Measurements from ENCODE around the gene CAPN9. TPM values are rescaled to one million over a fixed set of nuclear protein-coding genes. Genes with fewer than 3 reads are reported as not detected.
"Not testable (repeated sequence)": the region's sequence is repeated elsewhere in the genome, so short reads cannot be mapped to it uniquely, and the experiment has no call there.

The CAPN9 gene, protein sequence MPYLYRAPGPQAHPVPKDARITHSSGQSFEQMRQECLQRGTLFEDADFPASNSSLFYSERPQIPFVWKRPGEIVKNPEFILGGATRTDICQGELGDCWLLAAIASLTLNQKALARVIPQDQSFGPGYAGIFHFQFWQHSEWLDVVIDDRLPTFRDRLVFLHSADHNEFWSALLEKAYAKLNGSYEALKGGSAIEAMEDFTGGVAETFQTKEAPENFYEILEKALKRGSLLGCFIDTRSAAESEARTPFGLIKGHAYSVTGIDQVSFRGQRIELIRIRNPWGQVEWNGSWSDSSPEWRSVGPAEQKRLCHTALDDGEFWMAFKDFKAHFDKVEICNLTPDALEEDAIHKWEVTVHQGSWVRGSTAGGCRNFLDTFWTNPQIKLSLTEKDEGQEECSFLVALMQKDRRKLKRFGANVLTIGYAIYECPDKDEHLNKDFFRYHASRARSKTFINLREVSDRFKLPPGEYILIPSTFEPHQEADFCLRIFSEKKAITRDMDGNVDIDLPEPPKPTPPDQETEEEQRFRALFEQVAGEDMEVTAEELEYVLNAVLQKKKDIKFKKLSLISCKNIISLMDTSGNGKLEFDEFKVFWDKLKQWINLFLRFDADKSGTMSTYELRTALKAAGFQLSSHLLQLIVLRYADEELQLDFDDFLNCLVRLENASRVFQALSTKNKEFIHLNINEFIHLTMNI
- 0.14 TPM for total RNA-seq
- long read RNA-seq: 0 reads

GRCh38 chr1:230747127-230747730 is at the start of gene CAPN9:
Gene CAPN9, plus strand, starts transcription at chr1:230747388. Its CDS starts 109 bp downstream, at chr1:230747497.
- no peaks in the 10 kb centered on the region for H3K27me3 ChIP-seq (ENCODE audit: low read depth)
- H3K4me1 ChIP-seq: peaks cover 4% of the 10 kb centered on the region
- TF ChIP-seq CTCF (IDR thresholded peaks at IDR 0.05; ENCODE audit: borderline replicate concordance): no peak
- H3K27ac ChIP-seq (replicated peaks): no peak within 1 kb of the TSS
- no peak within 1 kb of the TSS for H3K4me3 ChIP-seq
- intact Hi-C loops (cut with micrococcal nuclease): no loop called here
- no peaks in the 10 kb centered on the region for H3K9me3 ChIP-seq (replicated peaks)
- no peak for DNase-seq
- no peaks in the 10 kb centered on the region for H3K36me3 ChIP-seq

GRCh38 chr1:230698130-230698529 is 49.1 kb upstream of the CAPN9 start:
- no peak overlapping the region for H3K27ac ChIP-seq (replicated peaks)
- peaks cover 3% of the 10 kb centered on the region for H3K27me3 ChIP-seq (ENCODE audit: low read depth)
- intact Hi-C loops (cut with micrococcal nuclease): loop anchor here (10.0 kb wide), 1 partner anchor 77 kb away; no protein-coding TSS in a partner anchor

GRCh38 chr1:230698964-230699363 is 48.2 kb upstream of the CAPN9 start:
- not testable (repeated sequence) for H3K27ac ChIP-seq (replicated peaks); H3K4me3 ChIP-seq; DNase-seq; H3K9me3 ChIP-seq (replicated peaks); H3K27me3 ChIP-seq (ENCODE audit: low read depth)
- H3K36me3 ChIP-seq: peaks cover 16% of the 10 kb centered on the region
- H3K4me1 ChIP-seq: peaks cover 17% of the 10 kb centered on the region
- intact Hi-C loops (cut with micrococcal nuclease): loop anchor here (10.0 kb wide), 1 partner anchor 76 kb away; no protein-coding TSS in a partner anchor

More at GRCh38 chr1:230698130-230698529, 49.1 kb upstream of the CAPN9 start:
- TF ChIP-seq CTCF (IDR thresholded peaks at IDR 0.05; ENCODE audit: borderline replicate concordance): no peak
- H3K4me1 ChIP-seq: peaks cover 17% of the 10 kb centered on the region
- no peaks in the 10 kb centered on the region for H3K9me3 ChIP-seq (replicated peaks)
- H3K36me3 ChIP-seq: peaks cover 19% of the 10 kb centered on the region
- H3K4me3 ChIP-seq: no peak overlapping the region
- DNase-seq: no peak

DNA sequence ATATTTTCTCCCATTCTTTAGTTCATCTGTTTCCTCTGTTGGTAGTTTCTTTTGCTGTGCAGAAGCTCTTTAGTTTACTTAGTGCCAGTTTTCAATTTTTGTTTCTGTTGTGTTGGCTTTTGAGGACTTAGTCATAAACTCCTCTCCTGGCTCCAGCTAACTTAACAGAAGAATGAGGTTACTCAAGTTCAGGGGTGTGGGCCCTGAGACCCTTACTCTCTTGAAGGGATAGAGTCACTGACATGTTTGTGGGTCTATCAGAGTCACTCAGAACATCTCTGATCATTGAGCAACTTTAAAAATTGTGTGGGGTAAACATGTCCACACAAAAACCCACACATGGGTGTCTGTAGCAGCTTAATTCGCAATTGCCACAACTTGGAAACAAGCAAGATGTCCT is 47.5 kb upstream of the CAPN9 start:
- Histone ChIP-seq H3K27me3 (ENCODE audit: low read depth) (peaks cover 3% of the 10 kb centered on the region), H3K4me3 (no peak overlapping the region), H3K27ac (replicated peaks) (no peak overlapping the region), H3K4me1 (peaks cover 17% of the 10 kb centered on the region), H3K9me3 (replicated peaks) (no peaks in the 10 kb centered on the region), H3K36me3 (peaks cover 18% of the 10 kb centered on the region)
- TF ChIP-seq CTCF (IDR thresholded peaks at IDR 0.05; ENCODE audit: borderline replicate concordance): no peak
- no peak for DNase-seq
- intact Hi-C loops (cut with micrococcal nuclease): loop anchor here (10.0 kb wide), 1 partner anchor 75 kb away; no protein-coding TSS in a partner anchor

DNA sequence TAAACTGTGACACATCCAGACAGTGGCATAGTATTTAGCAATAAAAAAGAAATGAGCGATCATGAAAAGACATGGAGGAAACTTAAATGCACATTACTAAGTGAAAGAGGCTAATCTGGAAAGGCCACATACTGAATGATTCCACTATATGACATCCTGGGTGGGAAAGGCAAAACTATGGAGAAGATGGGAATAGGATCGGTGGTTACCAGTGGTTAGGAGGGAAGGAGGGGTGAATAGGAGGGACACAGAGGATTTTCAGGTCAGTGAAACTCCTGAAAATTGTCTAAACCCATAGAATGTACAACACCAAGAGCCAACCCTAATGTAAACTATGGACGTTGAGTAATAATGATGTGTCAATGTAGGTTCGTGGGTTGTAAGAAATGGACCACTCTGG is 47.1 kb upstream of the CAPN9 start:
- intact Hi-C loops (cut with micrococcal nuclease): no loop called here

More for the DNA sequence above, 47.1 kb upstream of the CAPN9 start:
- H3K4me3 ChIP-seq: no peak overlapping the region
- no peaks in the 10 kb centered on the region for H3K9me3 ChIP-seq (replicated peaks)
- H3K27me3 ChIP-seq (ENCODE audit: low read depth): peaks cover 3% of the 10 kb centered on the region
- no peak overlapping the region for H3K27ac ChIP-seq (replicated peaks)
- H3K4me1 ChIP-seq: peaks cover 17% of the 10 kb centered on the region
- no peak for TF ChIP-seq CTCF (IDR thresholded peaks at IDR 0.05; ENCODE audit: borderline replicate concordance)
- no peak for DNase-seq
- H3K36me3 ChIP-seq: peaks cover 22% of the 10 kb centered on the region
